ENCODE data around the gene SREBF1. TPM values are rescaled to one million over a fixed set of nuclear protein-coding genes. Genes with fewer than 3 reads are reported as not detected.

The SREBF1 gene
- 96.1 and 107 TPM in 2 replicates for total RNA-seq (2013; cell fraction: nucleolus; rRNA removed)
- 34.3 and 40.7 TPM in 2 replicates for total RNA-seq (2014; rRNA removed)
- 22.0 and 24.7 TPM in 2 replicates for total RNA-seq (2014; rRNA removed; fragmentation: Illumina TruSeq; extraction: Trizol)
- 84.6 and 86.3 TPM in 2 replicates for total RNA-seq (2021)
- polyA plus RNA-seq (2011; ENCODE audit: low read depth): 8.9 TPM
- 10.7 and 18.8 TPM in 2 replicates for polyA plus RNA-seq (2011; rRNA removed)
- polyA plus RNA-seq (2011; cell fraction: cytosol; rRNA removed): 16.3 and 28.3 TPM in 2 replicates
- polyA plus RNA-seq (2011; cell fraction: nucleus; rRNA removed): 213 and 265 TPM in 2 replicates
- 24.9 and 31.5 TPM in 2 replicates for polyA plus RNA-seq (2012)
- polyA plus RNA-seq (2014; fragmentation: Illumina TruSeq; extraction: Trizol): 3.8 and 37.5 TPM in 2 replicates
- polyA plus RNA-seq (2014; fragmentation: Nextera tagmentation; extraction: Ambion mirVana): 1 to 10 TPM; 1.4 to 5.1 TPM
- 52.5 and 62.5 TPM in 2 replicates for polyA plus RNA-seq (2014; rRNA removed)
- polyA plus RNA-seq (2016; fragmentation: Nextera tagmentation; extraction: Ambion mirVana): 10 to 100 TPM; 10.1 to 11.0 TPM
- 21.4 and 37.2 TPM in 2 replicates for polyA minus RNA-seq (2011; rRNA and poly(A)+ RNA removed)
- 36.1 and 40.1 TPM in 2 replicates for polyA minus RNA-seq (2011; cell fraction: cytosol; rRNA and poly(A)+ RNA removed)
- polyA minus RNA-seq (2011; cell fraction: nucleus; rRNA and poly(A)+ RNA removed): 49.9 and 96.1 TPM in 2 replicates
- Bru-seq, nascent RNA: percentile 72 among the genes with signal in this experiment
- percentile 74 among the genes with signal in this experiment for BruChase-seq, experiment 1, labeled RNA remaining after a 6-hour chase
- BruChase-seq, experiment 2, labeled RNA remaining after a 2-hour chase: percentile 74 among the genes with signal in this experiment
- long read RNA-seq, experiment 1, full-length matches to known transcripts: 1 of 5 reads
- long read RNA-seq, experiment 1, partial matches to known transcripts: 3 of 5 reads
- long read RNA-seq, experiment 1, other reads (novel, unspliced or antisense): 1 of 5 reads
- long read RNA-seq, experiment 2, partial matches to known transcripts: 0 of 1 reads
- long read RNA-seq, experiment 2, other reads (novel, unspliced or antisense): 1 of 1 reads

DNA sequence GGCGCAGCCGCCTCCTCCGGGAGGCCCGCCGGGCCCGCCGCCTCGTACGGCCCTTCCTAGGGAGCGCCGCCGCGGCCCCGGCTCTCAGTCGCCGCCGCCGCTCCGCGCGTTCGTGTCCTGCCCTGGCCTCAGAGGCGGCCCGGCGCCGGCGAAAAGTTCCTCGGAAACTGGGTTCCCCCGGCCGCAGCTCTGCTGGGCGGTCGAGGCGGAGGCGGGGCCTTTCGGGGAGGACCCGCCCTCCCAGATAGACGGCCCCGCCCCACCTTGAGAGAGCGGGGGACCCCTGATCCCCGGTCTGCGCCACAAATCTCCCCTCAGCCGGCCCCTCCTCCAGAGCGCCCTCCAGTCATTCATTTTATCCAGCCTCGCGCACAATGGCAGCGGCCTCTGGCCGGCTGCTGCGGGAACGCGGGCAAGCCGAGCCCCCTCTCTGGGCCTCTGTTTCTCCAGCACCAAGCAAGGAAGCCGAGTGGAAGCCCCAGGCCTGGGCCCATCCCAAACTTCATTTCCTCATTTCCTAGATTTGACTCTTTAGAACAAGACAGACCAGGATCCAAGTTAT lies at the start of gene SREBF1:
Gene SREBF1, minus strand, starts transcription at position 169 of the 562 bp plus-strand sequence. CDS start 169 bp downstream, outside the sequence.
- peak within 1 kb of the TSS; percentile 79 for H3K4me3 ChIP-seq
- H4K20me1 ChIP-seq (ENCODE audit: control insufficient read depth, insufficient read depth): no peaks in the 10 kb centered on the region
- no TSS peak for BruUV-seq (replicated peaks)
- DNase-seq (ENCODE audit: low read depth, low spot score) (no peak), ATAC-seq (peak; percentile 56), FAIRE-seq (no peak)
- peak within 1 kb of the TSS; percentile 79 for H2AFZ ChIP-seq (ENCODE audit: control insufficient read depth, low read depth, low read length)
- ChIA-PET RAD21 (ENCODE audit: unreplicated experiment) (interaction anchor here (0.8 to 7.0 kb wide), 16 partner anchors 10 to 196 kb away, joined by 3 to 105 read pairs (median 5); no protein-coding TSS in a partner anchor), SMC1A (ENCODE audit: uncharacterized antibody, unreplicated experiment) (interaction anchor here (0.9 to 6.2 kb wide), 8 partner anchors 10 to 154 kb away, joined by 3 to 46 read pairs (median 4); no protein-coding TSS in a partner anchor), CTCF (interaction anchor here (1.0 to 2.0 kb wide), 8 partner anchors 12 to 155 kb away, joined by 3 to 11 read pairs (median 4); no protein-coding TSS in a partner anchor), POLR2A (interaction anchor here (1.0 to 8.0 kb wide), 11 partner anchors 9 to 154 kb away, joined by 3 to 163 read pairs (median 4); no protein-coding TSS in a partner anchor)
- H3K27ac ChIP-seq (ENCODE audit: control insufficient read depth, insufficient read depth): peak within 1 kb of the TSS; percentile 78
- H3K9me3 ChIP-seq (replicated peaks; ENCODE audit: control insufficient read depth, insufficient read depth, low read length): no peaks in the 10 kb centered on the region
- H3K4me2 ChIP-seq (ENCODE audit: control insufficient read depth, insufficient read depth): peak within 1 kb of the TSS; percentile 99
- 3% methylated on average over 46 of the region's 52 CpGs for WGBS (ENCODE audit: insufficient coverage, insufficient replicate concordance, low lambda C conversion rate, missing lambda C conversion rate)
- H3K9ac ChIP-seq (ENCODE audit: control insufficient read depth, insufficient read depth, low read length): peak within 1 kb of the TSS; percentile 79
- peaks cover 15% of the 10 kb centered on the region for H3K79me2 ChIP-seq (ENCODE audit: control insufficient read depth, insufficient read depth, low read length)
- no peaks in the 10 kb centered on the region for H3K27me3 ChIP-seq (replicated peaks in 1 of 2; ENCODE audit: control insufficient read depth in 2 of 2, insufficient read depth in 2 of 2, low read length in 1 of 2)
- in situ Hi-C loops (cut with MboI): no loop called here
- peaks cover 50% of the 10 kb centered on the region for H3K4me1 ChIP-seq (ENCODE audit: control insufficient read depth, insufficient read depth, low read length)
- intact Hi-C loops (cut with micrococcal nuclease; ENCODE audit: unreplicated experiment): loop anchor here (5.0 to 10.0 kb wide), 2 partner anchors 145 to 852 kb away; no protein-coding TSS in a partner anchor
- no peaks in the 10 kb centered on the region for H3K36me3 ChIP-seq (ENCODE audit: control insufficient read depth in 2 of 2, insufficient read depth in 2 of 2, low read length in 1 of 2)
- no peak for TF ChIP-seq TCF12 (IDR thresholded peaks at IDR 0.05; ENCODE audit: low read depth, low read length)
- no peak for TF ChIP-seq SUPT20H (IDR thresholded peaks at IDR 0.05; ENCODE audit: borderline replicate concordance, control insufficient read depth, low read depth, low read length)
- no peak for TF ChIP-seq BRCA1 (IDR thresholded peaks at IDR 0.05; ENCODE audit: low read depth, low read length)
- TF ChIP-seq, protein P1, sequence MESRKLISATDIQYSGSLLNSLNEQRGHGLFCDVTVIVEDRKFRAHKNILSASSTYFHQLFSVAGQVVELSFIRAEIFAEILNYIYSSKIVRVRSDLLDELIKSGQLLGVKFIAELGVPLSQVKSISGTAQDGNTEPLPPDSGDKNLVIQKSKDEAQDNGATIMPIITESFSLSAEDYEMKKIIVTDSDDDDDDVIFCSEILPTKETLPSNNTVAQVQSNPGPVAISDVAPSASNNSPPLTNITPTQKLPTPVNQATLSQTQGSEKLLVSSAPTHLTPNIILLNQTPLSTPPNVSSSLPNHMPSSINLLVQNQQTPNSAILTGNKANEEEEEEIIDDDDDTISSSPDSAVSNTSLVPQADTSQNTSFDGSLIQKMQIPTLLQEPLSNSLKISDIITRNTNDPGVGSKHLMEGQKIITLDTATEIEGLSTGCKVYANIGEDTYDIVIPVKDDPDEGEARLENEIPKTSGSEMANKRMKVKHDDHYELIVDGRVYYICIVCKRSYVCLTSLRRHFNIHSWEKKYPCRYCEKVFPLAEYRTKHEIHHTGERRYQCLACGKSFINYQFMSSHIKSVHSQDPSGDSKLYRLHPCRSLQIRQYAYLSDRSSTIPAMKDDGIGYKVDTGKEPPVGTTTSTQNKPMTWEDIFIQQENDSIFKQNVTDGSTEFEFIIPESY (IDR thresholded peaks at IDR 0.05): no peak
- TF ChIP-seq IKZF1 (conservative IDR thresholded peaks at IDR 0.05): peak; percentile 23; the same call in 1 of the 2 replicates
- TF ChIP-seq ETV6 (conservative IDR thresholded peaks at IDR 0.05 in 1 of 2, IDR thresholded peaks at IDR 0.05 in 1 of 2; ENCODE audit: borderline replicate concordance in 1 of 2, low read depth in 1 of 2): no peak
- no peak for TF ChIP-seq RUNX3 (IDR thresholded peaks at IDR 0.05; ENCODE audit: low read length)
- TF ChIP-seq, protein P2, sequence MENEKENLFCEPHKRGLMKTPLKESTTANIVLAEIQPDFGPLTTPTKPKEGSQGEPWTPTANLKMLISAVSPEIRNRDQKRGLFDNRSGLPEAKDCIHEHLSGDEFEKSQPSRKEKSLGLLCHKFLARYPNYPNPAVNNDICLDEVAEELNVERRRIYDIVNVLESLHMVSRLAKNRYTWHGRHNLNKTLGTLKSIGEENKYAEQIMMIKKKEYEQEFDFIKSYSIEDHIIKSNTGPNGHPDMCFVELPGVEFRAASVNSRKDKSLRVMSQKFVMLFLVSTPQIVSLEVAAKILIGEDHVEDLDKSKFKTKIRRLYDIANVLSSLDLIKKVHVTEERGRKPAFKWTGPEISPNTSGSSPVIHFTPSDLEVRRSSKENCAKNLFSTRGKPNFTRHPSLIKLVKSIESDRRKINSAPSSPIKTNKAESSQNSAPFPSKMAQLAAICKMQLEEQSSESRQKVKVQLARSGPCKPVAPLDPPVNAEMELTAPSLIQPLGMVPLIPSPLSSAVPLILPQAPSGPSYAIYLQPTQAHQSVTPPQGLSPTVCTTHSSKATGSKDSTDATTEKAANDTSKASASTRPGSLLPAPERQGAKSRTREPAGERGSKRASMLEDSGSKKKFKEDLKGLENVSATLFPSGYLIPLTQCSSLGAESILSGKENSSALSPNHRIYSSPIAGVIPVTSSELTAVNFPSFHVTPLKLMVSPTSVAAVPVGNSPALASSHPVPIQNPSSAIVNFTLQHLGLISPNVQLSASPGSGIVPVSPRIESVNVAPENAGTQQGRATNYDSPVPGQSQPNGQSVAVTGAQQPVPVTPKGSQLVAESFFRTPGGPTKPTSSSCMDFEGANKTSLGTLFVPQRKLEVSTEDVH (IDR thresholded peaks at IDR 0.05; ENCODE audit: low read depth, partially characterized antibody): no peak
- no peak for TF ChIP-seq RELA (IDR thresholded peaks at IDR 0.05; ENCODE audit: borderline replicate concordance, partially characterized antibody)

All from GM12878 (cell line).